ENCODE results near the gene LTBP1.

Gene LTBP1

GRCh38 chr2:33091541-33092123 lies 144.9 kb downstream of the LTBP1 start:
- Histone ChIP-seq H3K27ac (ENCODE audit: low read depth, low read length) (no peak overlapping the region), H3K36me3 (ENCODE audit: insufficient read depth, low read length) (no peaks in the 10 kb centered on the region), H3K4me1 (ENCODE audit: insufficient read depth, low read length) (no peaks in the 10 kb centered on the region), H3K9ac (ENCODE audit: low read length) (no peak overlapping the region), H3K4me3 (ENCODE audit: low read depth in 1 of 2, low read length in 2 of 2) (no peak overlapping the region), H3K9me3 (ENCODE audit: low read length) (no peaks in the 10 kb centered on the region), H3K27me3 (ENCODE audit: control insufficient read depth in 1 of 2, insufficient read depth in 2 of 2, low read length in 2 of 2) (no peaks in the 10 kb centered on the region)

GRCh38 chr2:33093283-33093993 lies 146.7 kb downstream of the LTBP1 start:
- H3K9ac ChIP-seq (ENCODE audit: low read length): no peak overlapping the region
- no peak overlapping the region for H3K27ac ChIP-seq (ENCODE audit: low read depth, low read length)
- H3K9me3 ChIP-seq (ENCODE audit: low read length): no peaks in the 10 kb centered on the region
- no peaks in the 10 kb centered on the region for H3K27me3 ChIP-seq (ENCODE audit: control insufficient read depth in 1 of 2, insufficient read depth in 2 of 2, low read length in 2 of 2)
- H3K36me3 ChIP-seq (ENCODE audit: insufficient read depth, low read length): no peaks in the 10 kb centered on the region
- H3K4me3 ChIP-seq (ENCODE audit: low read depth in 1 of 2, low read length in 2 of 2): no peak overlapping the region
- H3K4me1 ChIP-seq (ENCODE audit: insufficient read depth, low read length): no peaks in the 10 kb centered on the region

GRCh38 chr2:33094303-33094702 lies 147.6 kb downstream of the LTBP1 start:
- Histone ChIP-seq H3K36me3 (ENCODE audit: insufficient read depth, low read length) (no peaks in the 10 kb centered on the region), H3K27ac (ENCODE audit: low read depth, low read length) (no peak overlapping the region), H3K9ac (ENCODE audit: low read length) (no peak overlapping the region), H3K9me3 (ENCODE audit: low read length) (no peaks in the 10 kb centered on the region), H3K4me1 (ENCODE audit: insufficient read depth, low read length) (no peaks in the 10 kb centered on the region), H3K4me3 (ENCODE audit: low read depth in 1 of 2, low read length in 2 of 2) (no peak overlapping the region), H3K27me3 (ENCODE audit: control insufficient read depth in 1 of 2, insufficient read depth in 2 of 2, low read length in 2 of 2) (no peaks in the 10 kb centered on the region)

GRCh38 chr2:33099989-33100388 lies 153.2 kb downstream of the LTBP1 start:
- H3K27ac ChIP-seq (ENCODE audit: low read depth, low read length): no peak overlapping the region
- no peak overlapping the region for H3K4me3 ChIP-seq (ENCODE audit: low read depth in 1 of 2, low read length in 2 of 2)
- H3K27me3 ChIP-seq (ENCODE audit: control insufficient read depth in 1 of 2, insufficient read depth in 2 of 2, low read length in 2 of 2): no peaks in the 10 kb centered on the region
- no peaks in the 10 kb centered on the region for H3K9me3 ChIP-seq (ENCODE audit: low read length)
- H3K36me3 ChIP-seq (ENCODE audit: insufficient read depth, low read length): no peaks in the 10 kb centered on the region
- no peaks in the 10 kb centered on the region for H3K4me1 ChIP-seq (ENCODE audit: insufficient read depth, low read length)
- no peak overlapping the region for H3K9ac ChIP-seq (ENCODE audit: low read length)

- Histone ChIP-seq H3K27me3 (ENCODE audit: control insufficient read depth in 1 of 2, insufficient read depth in 2 of 2, low read length in 2 of 2) (no peaks in the 10 kb centered on the region), H3K4me1 (ENCODE audit: insufficient read depth, low read length) (no peaks in the 10 kb centered on the region), H3K27ac (ENCODE audit: low read depth, low read length) (no peak overlapping the region), H3K36me3 (ENCODE audit: insufficient read depth, low read length) (no peaks in the 10 kb centered on the region), H3K9me3 (ENCODE audit: low read length) (no peaks in the 10 kb centered on the region), H3K4me3 (ENCODE audit: low read depth in 1 of 2, low read length in 2 of 2) (no peak overlapping the region), H3K9ac (ENCODE audit: low read length) (no peak overlapping the region)
Measured at GRCh38 chr2:33100921-33101320, 154.2 kb downstream of the LTBP1 start.

GRCh38 chr2:33104052-33104623 lies 157.4 kb downstream of the LTBP1 start:
- Histone ChIP-seq H3K9ac (ENCODE audit: low read length) (no peak overlapping the region), H3K36me3 (ENCODE audit: insufficient read depth, low read length) (no peaks in the 10 kb centered on the region), H3K9me3 (ENCODE audit: low read length) (no peaks in the 10 kb centered on the region), H3K4me1 (ENCODE audit: insufficient read depth, low read length) (no peaks in the 10 kb centered on the region), H3K27me3 (ENCODE audit: control insufficient read depth in 1 of 2, insufficient read depth in 2 of 2, low read length in 2 of 2) (no peaks in the 10 kb centered on the region), H3K27ac (ENCODE audit: low read depth, low read length) (no peak overlapping the region), H3K4me3 (ENCODE audit: low read depth in 1 of 2, low read length in 2 of 2) (no peak overlapping the region)

- H3K9ac ChIP-seq (ENCODE audit: low read length): no peak overlapping the region
- no peaks in the 10 kb centered on the region for H3K9me3 ChIP-seq (ENCODE audit: low read length)
- H3K4me3 ChIP-seq (ENCODE audit: low read depth in 1 of 2, low read length in 2 of 2): no peak overlapping the region
- H3K27ac ChIP-seq (ENCODE audit: low read depth, low read length): no peak overlapping the region
- no peaks in the 10 kb centered on the region for H3K27me3 ChIP-seq (ENCODE audit: control insufficient read depth in 1 of 2, insufficient read depth in 2 of 2, low read length in 2 of 2)
- no peaks in the 10 kb centered on the region for H3K36me3 ChIP-seq (ENCODE audit: insufficient read depth, low read length)
- no peaks in the 10 kb centered on the region for H3K4me1 ChIP-seq (ENCODE audit: insufficient read depth, low read length)
Measured at GRCh38 chr2:33104726-33105125, 158.0 kb downstream of the LTBP1 start.

GRCh38 chr2:33106115-33106514 lies 159.4 kb downstream of the LTBP1 start:
- H3K9ac ChIP-seq (ENCODE audit: low read length): no peak overlapping the region
- H3K27me3 ChIP-seq (ENCODE audit: control insufficient read depth in 1 of 2, insufficient read depth in 2 of 2, low read length in 2 of 2): no peaks in the 10 kb centered on the region
- H3K4me3 ChIP-seq (ENCODE audit: low read depth in 1 of 2, low read length in 2 of 2): no peak overlapping the region
- H3K4me1 ChIP-seq (ENCODE audit: insufficient read depth, low read length): no peaks in the 10 kb centered on the region
- H3K9me3 ChIP-seq (ENCODE audit: low read length): no peaks in the 10 kb centered on the region
- H3K27ac ChIP-seq (ENCODE audit: low read depth, low read length): no peak overlapping the region
- H3K36me3 ChIP-seq (ENCODE audit: insufficient read depth, low read length): no peaks in the 10 kb centered on the region

GRCh38 chr2:33107690-33108482 lies 161.1 kb downstream of the LTBP1 start:
- Histone ChIP-seq H3K4me1 (ENCODE audit: insufficient read depth, low read length) (no peaks in the 10 kb centered on the region), H3K27me3 (ENCODE audit: control insufficient read depth in 1 of 2, insufficient read depth in 2 of 2, low read length in 2 of 2) (no peaks in the 10 kb centered on the region), H3K9ac (ENCODE audit: low read length) (no peak overlapping the region), H3K4me3 (ENCODE audit: low read depth in 1 of 2, low read length in 2 of 2) (no peak overlapping the region), H3K36me3 (ENCODE audit: insufficient read depth, low read length) (no peaks in the 10 kb centered on the region), H3K27ac (ENCODE audit: low read depth, low read length) (no peak overlapping the region), H3K9me3 (ENCODE audit: low read length) (no peaks in the 10 kb centered on the region)

- H3K9me3 ChIP-seq (ENCODE audit: low read length): no peaks in the 10 kb centered on the region
- H3K27me3 ChIP-seq (ENCODE audit: control insufficient read depth in 1 of 2, insufficient read depth in 2 of 2, low read length in 2 of 2): no peaks in the 10 kb centered on the region
- no peak overlapping the region for H3K4me3 ChIP-seq (ENCODE audit: low read depth in 1 of 2, low read length in 2 of 2)
- no peaks in the 10 kb centered on the region for H3K36me3 ChIP-seq (ENCODE audit: insufficient read depth, low read length)
- H3K27ac ChIP-seq (ENCODE audit: low read depth, low read length): no peak overlapping the region
- H3K4me1 ChIP-seq (ENCODE audit: insufficient read depth, low read length): no peaks in the 10 kb centered on the region
- H3K9ac ChIP-seq (ENCODE audit: low read length): no peak overlapping the region
Measured at GRCh38 chr2:33108483-33109443, 162.0 kb downstream of the LTBP1 start.

- H3K9me3 ChIP-seq (ENCODE audit: low read length): no peaks in the 10 kb centered on the region
- no peak overlapping the region for H3K9ac ChIP-seq (ENCODE audit: low read length)
- H3K36me3 ChIP-seq (ENCODE audit: insufficient read depth, low read length): no peaks in the 10 kb centered on the region
- no peaks in the 10 kb centered on the region for H3K27me3 ChIP-seq (ENCODE audit: control insufficient read depth in 1 of 2, insufficient read depth in 2 of 2, low read length in 2 of 2)
- H3K4me1 ChIP-seq (ENCODE audit: insufficient read depth, low read length): no peaks in the 10 kb centered on the region
- no peak overlapping the region for H3K4me3 ChIP-seq (ENCODE audit: low read depth in 1 of 2, low read length in 2 of 2)
- no peak overlapping the region for H3K27ac ChIP-seq (ENCODE audit: low read depth, low read length)
Measured at GRCh38 chr2:33110461-33110860, 163.7 kb downstream of the LTBP1 start.

All from muscle layer of colon (tissue), 2 donors.